CD14-positive monocyte (primary cell): ENCODE data around the gene DDX50. TPM values are rescaled to one million over a fixed set of nuclear protein-coding genes. Genes with fewer than 3 reads are reported as not detected.
A peak's percentile ranks its signal among the peaks of the same experiment; 100 is the strongest.

Source experiments
- DNase-seq, 3 donors: peaks; one replicate each; pipeline ENCODE4 v3.0.0-alpha.2; 2011 to 2022
- H2AFZ ChIP-seq: 2 replicates; pipeline ENCODE4 v1.6.0; 2012; ENCODE audit warnings: mild to moderate bottlenecking, low read depth, low read length, inconsistent platforms; ENCODE audit not compliant: insufficient read depth, poor library complexity, severe bottlenecking
- H3K27ac ChIP-seq, 2 donors: 1 replicate in 1 of 2; 2 replicates in 1 of 2; pipeline ENCODE4 v1.5.1; 2012 to 2013; ENCODE audit warnings: low read length in 2 of 2, control low read depth in 1 of 2, inconsistent platforms in 1 of 2, low read depth in 1 of 2, mild to moderate bottlenecking in 1 of 2
- H3K27me3 ChIP-seq, 2 donors: one replicate each; pipeline versions ENCODE4 v1.6.0 to v1.6.1; 2011 to 2013; ENCODE audit warnings: low read length in 2 of 2; ENCODE audit not compliant: control insufficient read depth in 2 of 2, insufficient read depth in 2 of 2
- H3K36me3 ChIP-seq, 2 donors: replicated peaks in 1 of 2; 1 replicate in 1 of 2; 2 replicates in 1 of 2; pipeline versions ENCODE4 v1.5.1 to v1.6.1; 2012 to 2013; ENCODE audit warnings: low read length in 2 of 2, control low read depth in 1 of 2, inconsistent platforms in 1 of 2, mild to moderate bottlenecking in 1 of 2; ENCODE audit not compliant: insufficient read depth in 2 of 2, control insufficient read depth in 1 of 2
- H3K4me1 ChIP-seq, 2 donors: 1 replicate in 1 of 2; 2 replicates in 1 of 2; pipeline versions ENCODE4 v1.5.1 to v1.6.1; 2012 to 2013; ENCODE audit warnings: low read length in 2 of 2, control low read depth in 1 of 2, inconsistent platforms in 1 of 2, mild to moderate bottlenecking in 1 of 2, moderate library complexity in 1 of 2; ENCODE audit not compliant: insufficient read depth in 2 of 2, control insufficient read depth in 1 of 2
- H3K4me2 ChIP-seq: replicated peaks from 2 replicates; pipeline ENCODE3; 2012; ENCODE audit warnings: low read length, moderate library complexity, mild to moderate bottlenecking; ENCODE audit not compliant: poor library complexity, severe bottlenecking; ENCODE audit errors: extremely low read depth
- H3K4me3 ChIP-seq, 3 experiments: fragments of 200-600 bp in 1 of 3; sonication (generic) in 1 of 3; replicated peaks in 1 of 3; 1 replicate in 2 of 3; 2 replicates in 1 of 3; pipeline ENCODE4 v1.5.1; 2011 to 2013; ENCODE audit warnings: low read length in 3 of 3, mild to moderate bottlenecking in 3 of 3, control low read depth in 2 of 3, low read depth in 2 of 3, inconsistent platforms in 1 of 3, moderate library complexity in 1 of 3
- H3K79me2 ChIP-seq: 2 replicates; pipeline ENCODE4 v1.6.0; 2012; ENCODE audit warnings: mild to moderate bottlenecking, control low read depth, inconsistent platforms, low read length, moderate library complexity; ENCODE audit not compliant: insufficient read depth
- H3K9ac ChIP-seq: 2 replicates; pipeline ENCODE4 v1.6.0; 2017; ENCODE audit warnings: low read length, mild to moderate bottlenecking; ENCODE audit not compliant: insufficient read depth, poor library complexity, severe bottlenecking
- H3K9me3 ChIP-seq, 2 donors: replicated peaks in 1 of 2; 1 replicate in 1 of 2; 2 replicates in 1 of 2; pipeline versions ENCODE4 v1.5.1 to v1.6.1; 2012 to 2013; ENCODE audit warnings: low read length in 2 of 2, control low read depth in 1 of 2; ENCODE audit not compliant: control insufficient read depth in 1 of 2, insufficient read depth in 1 of 2
- H4K20me1 ChIP-seq: 2 replicates; pipeline ENCODE4 v1.6.0; 2012; ENCODE audit warnings: mild to moderate bottlenecking, low read length, control low read depth, moderate library complexity; ENCODE audit not compliant: insufficient read depth
- H3K27ac Mint-ChIP-seq, 7 donors: one replicate each; pipeline ENCODE4 v1.8.0; 2020; ENCODE audit warnings: mild to moderate bottlenecking in 7 of 7, mixed read lengths in 7 of 7, moderate library complexity in 6 of 7, inconsistent platforms in 2 of 7
- H3K27me3 Mint-ChIP-seq, 3 donors: one replicate each; pipeline ENCODE4 v1.8.0; 2021 to 2022; ENCODE audit warnings: low read depth in 3 of 3, mild to moderate bottlenecking in 3 of 3, mixed read lengths in 3 of 3, moderate library complexity in 3 of 3, inconsistent platforms in 1 of 3
- H3K36me3 Mint-ChIP-seq, 2 donors: one replicate each; pipeline ENCODE4 v1.8.0; 2020; ENCODE audit warnings: mixed read lengths in 2 of 2, inconsistent platforms in 1 of 2, mild to moderate bottlenecking in 1 of 2
- H3K4me1 Mint-ChIP-seq: one replicate; pipeline ENCODE4 v1.8.0; 2020; ENCODE audit warnings: mild to moderate bottlenecking, mixed read lengths
- H3K4me3 Mint-ChIP-seq, 2 donors: one replicate each; pipeline ENCODE4 v1.8.0; 2020; ENCODE audit warnings: mild to moderate bottlenecking in 2 of 2, mixed read lengths in 2 of 2, moderate library complexity in 1 of 2
- H3K9me3 Mint-ChIP-seq, 7 donors: one replicate each; pipeline ENCODE4 v1.8.0; 2020 to 2022; ENCODE audit warnings: mixed read lengths in 7 of 7, mild to moderate bottlenecking in 6 of 7, moderate library complexity in 6 of 7, inconsistent platforms in 2 of 7
- WGBS: methylation state at CpG from one replicate; pipeline ENCODE4 v1.1.5; 2013; ENCODE audit warnings: missing lambda C conversion rate; ENCODE audit not compliant: insufficient coverage; 5-methylcytosine and 5-hydroxymethylcytosine counted together
- intact Hi-C, 2 donors: fragments of 100-400 bp; cut with micrococcal nuclease; formaldehyde crosslinking; loops; one replicate each; pipeline versions ENCODE4 v1.15.0 to v1.15.1; 2023
- polyA plus RNA-seq, 3 donors: library from polyadenylated mRNA; depleted of rRNA in 1 of 3; unstranded in 2 of 3; stranded (reverse) in 1 of 3; fragments of 300-500 nt in 2 of 3; fragments of >200 nt in 1 of 3; fragmentation: Illumina TruSeq in 2 of 3; gene quantifications; 1 replicate in 2 of 3; 2 replicates in 1 of 3; pipeline ENCODE4 v1.2.3, GENCODE V29; 2012 to 2021
- TF ChIP-seq, protein P1 (sequence below): fragments of 200-600 bp; IDR thresholded peaks from one replicate; pipeline ENCODE4 v1.8.0; 2022; ENCODE audit warnings: antibody characterized with exemption, mild to moderate bottlenecking

Gene DDX50
- polyA plus RNA-seq, 3 donors: 14.2 to 17.1 (median 17.0) TPM

DNA sequence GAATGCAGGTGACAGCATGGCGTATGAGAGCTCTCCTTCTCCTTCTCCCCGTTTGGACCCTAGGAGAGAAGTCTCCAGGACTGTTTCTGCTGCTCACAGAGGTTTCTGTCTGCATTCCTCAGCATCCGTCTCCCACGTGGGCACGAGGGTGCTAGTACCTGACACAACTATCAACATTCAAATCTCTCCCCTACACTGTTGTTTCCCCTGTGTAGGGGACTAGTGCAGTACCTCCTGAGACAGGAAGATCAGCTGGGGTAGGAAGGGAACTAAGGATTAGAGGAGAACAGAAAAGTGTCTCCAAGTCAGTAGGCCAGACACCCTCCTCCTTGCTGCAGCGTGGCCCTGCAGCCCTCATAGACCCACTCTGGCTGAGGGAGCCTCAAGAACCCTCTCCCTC, 44.8 kb upstream of the DDX50 start:
- peaks cover 18 to 41% (median 37%) of the 10 kb centered on the region in 7 donors for H3K9me3 Mint-ChIP-seq
- H3K4me3 Mint-ChIP-seq: no peak overlapping the region
- DNase-seq: no peak
- H3K27ac ChIP-seq: no peak overlapping the region
- H3K27me3 Mint-ChIP-seq: peaks cover 1 to 8% (median 2%) of the 10 kb centered on the region in 3 donors
- no peaks in the 10 kb centered on the region for H3K79me2 ChIP-seq
- no peak overlapping the region for H2AFZ ChIP-seq
- H3K36me3 ChIP-seq: no peaks in the 10 kb centered on the region
- no peak overlapping the region for H3K9ac ChIP-seq
- no peak overlapping the region for H3K27ac Mint-ChIP-seq
- intact Hi-C loops: no loop called here
- no peak overlapping the region for H3K4me2 ChIP-seq
- no peaks in the 10 kb centered on the region for H3K4me1 ChIP-seq
- no peaks in the 10 kb centered on the region for H3K36me3 Mint-ChIP-seq
- no peaks in the 10 kb centered on the region for H3K27me3 ChIP-seq
- H3K9me3 ChIP-seq: peaks cover 7 to 33% of the 10 kb centered on the region in 2 donors
- H4K20me1 ChIP-seq: no peaks in the 10 kb centered on the region
- no peak overlapping the region for H3K4me3 ChIP-seq
- 100% methylated on average over 2 of the region's 6 CpGs for WGBS
- H3K4me1 Mint-ChIP-seq: no peaks in the 10 kb centered on the region
- TF ChIP-seq, protein P1, sequence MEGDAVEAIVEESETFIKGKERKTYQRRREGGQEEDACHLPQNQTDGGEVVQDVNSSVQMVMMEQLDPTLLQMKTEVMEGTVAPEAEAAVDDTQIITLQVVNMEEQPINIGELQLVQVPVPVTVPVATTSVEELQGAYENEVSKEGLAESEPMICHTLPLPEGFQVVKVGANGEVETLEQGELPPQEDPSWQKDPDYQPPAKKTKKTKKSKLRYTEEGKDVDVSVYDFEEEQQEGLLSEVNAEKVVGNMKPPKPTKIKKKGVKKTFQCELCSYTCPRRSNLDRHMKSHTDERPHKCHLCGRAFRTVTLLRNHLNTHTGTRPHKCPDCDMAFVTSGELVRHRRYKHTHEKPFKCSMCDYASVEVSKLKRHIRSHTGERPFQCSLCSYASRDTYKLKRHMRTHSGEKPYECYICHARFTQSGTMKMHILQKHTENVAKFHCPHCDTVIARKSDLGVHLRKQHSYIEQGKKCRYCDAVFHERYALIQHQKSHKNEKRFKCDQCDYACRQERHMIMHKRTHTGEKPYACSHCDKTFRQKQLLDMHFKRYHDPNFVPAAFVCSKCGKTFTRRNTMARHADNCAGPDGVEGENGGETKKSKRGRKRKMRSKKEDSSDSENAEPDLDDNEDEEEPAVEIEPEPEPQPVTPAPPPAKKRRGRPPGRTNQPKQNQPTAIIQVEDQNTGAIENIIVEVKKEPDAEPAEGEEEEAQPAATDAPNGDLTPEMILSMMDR: no peak

DNA sequence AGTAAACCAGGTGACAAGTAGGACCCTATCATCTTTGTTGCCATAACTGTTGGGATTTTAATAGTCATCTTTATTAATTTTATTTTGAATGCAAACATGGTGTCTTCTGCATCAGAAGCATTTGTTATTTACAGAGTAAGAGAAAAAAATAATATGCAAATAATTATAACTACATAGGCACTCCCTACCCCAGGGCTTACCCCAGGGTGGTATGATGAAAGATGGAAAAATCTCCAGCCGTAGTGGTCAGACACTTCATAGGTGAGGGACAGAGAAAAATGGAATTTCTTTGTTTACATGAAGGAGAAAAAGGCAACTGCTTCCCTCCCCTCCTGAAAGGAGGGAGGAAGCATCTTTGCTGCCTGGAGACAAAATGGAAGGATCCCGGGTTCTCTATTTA, 44.1 kb upstream of the DDX50 start:
- Mint-ChIP-seq H3K36me3 (no peaks in the 10 kb centered on the region), H3K27ac (peak overlapping the region in 1 of 7 donors; percentile 24), H3K9me3 (peaks cover 23 to 45% (median 39%) of the 10 kb centered on the region in 7 donors), H3K27me3 (peaks cover 1 to 8% (median 2%) of the 10 kb centered on the region in 3 donors), H3K4me3 (no peak overlapping the region), H3K4me1 (no peaks in the 10 kb centered on the region)
- TF ChIP-seq, protein P1: no peak
- intact Hi-C loops: no loop called here
- Histone ChIP-seq H3K27me3 (no peaks in the 10 kb centered on the region), H3K4me2 (no peak overlapping the region), H3K9me3 (peaks cover 13 to 36% of the 10 kb centered on the region in 2 donors), H3K79me2 (no peaks in the 10 kb centered on the region), H3K4me1 (no peaks in the 10 kb centered on the region), H3K27ac (no peak overlapping the region), H2AFZ (no peak overlapping the region), H3K9ac (no peak overlapping the region), H3K4me3 (no peak overlapping the region), H4K20me1 (no peaks in the 10 kb centered on the region), H3K36me3 (no peaks in the 10 kb centered on the region)
- no peak for DNase-seq
- no CpG with 5 or more reads among the region's 2 CpGs for WGBS
